NB4 (cell line): ENCODE measurements around the gene LMAN2.

Experiments
- DNase-seq: peaks from one replicate; pipeline ENCODE4 v3.0.0; 2010; ENCODE audit warnings: low read depth
- H3K4me3 ChIP-seq: one replicate; pipeline ENCODE4 v1.5.1; 2011; ENCODE audit warnings: mild to moderate bottlenecking, low read depth, low read length, moderate library complexity
- CTCF ChIP-seq: IDR thresholded peaks from one replicate; pipeline ENCODE4 v1.5.1; 2012; ENCODE audit warnings: low read depth, low read length
- MAX ChIP-seq: IDR thresholded peaks from 2 replicates; pipeline ENCODE4 v1.6.1; 2011; ENCODE audit warnings: low read depth, low read length
- MYC ChIP-seq: IDR thresholded peaks from 2 replicates; pipeline ENCODE4 v1.6.1; 2011; ENCODE audit warnings: low read depth, low read length
- POLR2A ChIP-seq: IDR thresholded peaks from 2 replicates; pipeline ENCODE4 v1.6.1; 2011; ENCODE audit warnings: mild to moderate bottlenecking; ENCODE audit not compliant: insufficient read length; ENCODE audit errors: extremely low read depth

LMAN2 gene

GRCh38 chr5:177312649-177313181 lies 38.8 kb downstream of the LMAN2 start:
- DNase-seq: no peak
- peak overlapping the region; percentile 69 for H3K4me3 ChIP-seq
- TF ChIP-seq POLR2A (no peak), MAX (peak; percentile 35), MYC (peak; percentile 50; the same call in 1 of the 2 replicates), CTCF (no peak)

GRCh38 chr5:177311723-177312648 lies 39.5 kb downstream of the LMAN2 start, which contains the start of gene MXD3:
Gene MXD3, minus strand, starts transcription at chr5:177311898. Its CDS starts 68 bp downstream, at chr5:177311830.
- DNase-seq: peak; percentile 98
- peak within 1 kb of the TSS; percentile 74 for H3K4me3 ChIP-seq
- TF ChIP-seq MYC (peak; percentile 96), CTCF (no peak), POLR2A (peak; percentile 31), MAX (peak; percentile 99)

GRCh38 chr5:177311392-177311722 lies 40.1 kb downstream of the LMAN2 start:
- TF ChIP-seq MYC (no peak), MAX (0 out of 2 replicates have a peak, but pooled peaks have one; percentile 5)
- DNase-seq: peak; percentile 50
- peak overlapping the region; percentile 74 for H3K4me3 ChIP-seq

GRCh38 chr5:177310757-177311391 lies 40.6 kb downstream of the LMAN2 start:
- TF ChIP-seq CTCF (no peak), MAX (peak; percentile 48), MYC (peak; percentile 25; the same call in 1 of the 2 replicates), POLR2A (no peak)
- peak; percentile 81 for DNase-seq
- peak overlapping the region; percentile 74 for H3K4me3 ChIP-seq

- no peak for DNase-seq
- peak overlapping the region; percentile 74 for H3K4me3 ChIP-seq
- no peak for TF ChIP-seq MAX
- TF ChIP-seq POLR2A: no peak
- TF ChIP-seq MYC: no peak
- no peak for TF ChIP-seq CTCF
These were observed 41.1 kb downstream of the LMAN2 start for GRCh38 chr5:177310332-177310731.
